ENCODE results near the gene FGD4.
A peak's percentile ranks its signal among the peaks of the same experiment; 100 is the strongest.

FGD4 gene

GRCh38 chr12:32669584-32669983, 270.2 kb downstream of the FGD4 start:
- FAIRE-seq = no peak
- DNase-seq (ENCODE audit: low spot score) = no peak

GRCh38 chr12:32671930-32672780, 272.8 kb downstream of the FGD4 start:
- peak; percentile 54 for DNase-seq (ENCODE audit: low spot score)
- peak; percentile 37 for FAIRE-seq

GRCh38 chr12:32679091-32679919, 279.9 kb downstream of the FGD4 start, which contains the start of gene DNM1L:
Gene DNM1L (plus strand): TSS chr12:32679301. CDS start chr12:32679364, 63 bp downstream.
- FAIRE-seq (peak; percentile 87), DNase-seq (ENCODE audit: low spot score) (peak; percentile 98)

- DNase-seq (ENCODE audit: low spot score) (no peak), FAIRE-seq (no peak)
Observed at GRCh38 chr12:32679920-32680237, 280.5 kb downstream of the FGD4 start.

DNA sequence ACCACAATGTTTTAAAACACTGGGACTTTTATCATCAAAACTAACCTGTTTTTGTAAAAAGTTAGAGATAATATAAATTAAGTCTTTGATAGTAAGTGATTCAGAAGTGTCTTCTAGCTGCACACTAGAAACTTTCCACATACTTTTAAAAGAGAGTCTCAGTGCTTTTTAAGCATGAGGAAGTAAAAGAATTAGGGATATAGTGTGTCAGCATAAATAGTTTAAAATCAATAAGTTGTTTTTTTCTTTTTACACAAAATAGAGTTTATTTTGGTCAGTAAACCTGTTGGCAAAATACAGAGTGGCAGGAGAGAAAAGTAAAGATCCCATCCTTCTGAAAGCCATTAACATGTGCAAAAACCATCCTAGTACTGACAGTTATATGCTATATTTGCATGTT, 281.4 kb downstream of the FGD4 start:
- FAIRE-seq (no peak), DNase-seq (ENCODE audit: low spot score) (no peak)

DNA sequence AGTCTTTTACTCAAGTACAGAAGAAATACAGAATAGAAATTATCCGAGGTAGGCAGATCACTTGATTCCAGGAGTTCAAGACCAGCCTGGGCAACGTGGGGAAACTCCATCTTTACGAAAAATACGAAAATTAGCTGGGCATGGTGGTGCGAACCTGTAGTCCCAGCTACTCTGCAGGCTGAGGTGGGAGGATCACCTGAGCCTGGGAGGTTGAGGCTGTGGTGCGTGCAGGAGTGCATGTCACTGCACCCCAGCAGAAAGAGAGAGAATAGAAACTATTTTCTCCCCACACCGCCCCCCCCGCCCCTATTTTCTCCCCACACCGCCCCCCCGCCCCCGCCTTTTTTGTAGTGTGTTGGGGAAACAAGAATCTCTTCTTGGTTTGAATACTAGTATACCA, 281.9 kb downstream of the FGD4 start:
- no peak for DNase-seq (ENCODE audit: low spot score)
- FAIRE-seq = no peak

DNA sequence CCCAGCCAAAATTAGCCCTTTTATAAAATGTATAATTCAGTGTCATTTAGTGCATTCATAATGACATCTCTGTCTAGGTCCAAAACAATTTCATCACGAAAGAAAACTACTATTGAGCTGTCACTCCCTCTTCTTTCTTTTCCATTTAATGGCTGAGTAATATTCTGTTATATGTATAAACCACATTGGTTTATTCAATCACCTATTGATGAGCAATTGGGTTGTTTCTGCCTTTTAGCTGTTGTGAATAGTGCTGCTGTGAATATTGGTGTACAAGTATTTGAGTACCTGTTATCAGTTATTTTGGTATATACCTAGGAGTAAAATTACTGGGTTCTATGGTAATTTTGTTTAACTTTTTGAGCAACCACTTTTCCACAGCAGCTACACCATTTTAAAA, 287.0 kb downstream of the FGD4 start:
- DNase-seq (ENCODE audit: low spot score) (no peak), FAIRE-seq (no peak)

GRCh38 chr12:32688786-32689185, 289.4 kb downstream of the FGD4 start:
- no peak for FAIRE-seq

GRCh38 chr12:32690927-32691326, 291.6 kb downstream of the FGD4 start:
- DNase-seq (ENCODE audit: low spot score) (no peak), FAIRE-seq (peak; percentile 44)

More at GRCh38 chr12:32688786-32689185, 289.4 kb downstream of the FGD4 start:
- no peak for DNase-seq (ENCODE audit: low spot score)

- DNase-seq (ENCODE audit: low spot score) (no peak), FAIRE-seq (no peak)
Observed at GRCh38 chr12:32692358-32692757, 293.0 kb downstream of the FGD4 start.

DNA sequence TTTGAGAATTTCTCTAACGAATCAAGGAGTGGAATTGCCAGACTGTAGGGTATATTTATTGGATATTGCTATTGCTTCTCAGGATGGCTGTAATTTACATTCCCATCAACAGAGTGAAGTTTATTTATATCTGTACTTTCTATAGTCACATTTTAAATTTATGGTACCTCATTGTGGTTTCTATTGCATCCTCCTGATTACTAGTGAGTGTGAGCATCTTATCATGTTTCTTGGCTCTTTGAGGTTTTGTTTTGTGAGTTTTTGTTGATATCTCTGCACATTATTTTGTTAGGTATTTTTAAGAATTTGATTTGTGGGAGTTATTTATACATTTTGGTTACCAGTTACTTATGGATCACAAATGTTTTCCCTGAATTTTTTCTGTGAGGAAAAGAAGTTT, 293.7 kb downstream of the FGD4 start:
- DNase-seq (ENCODE audit: low spot score) (no peak), FAIRE-seq (no peak)

Measured in urothelium cell line (cell line).